A549 (cell line): ENCODE results near the gene GPRC6A. TPM values are rescaled to one million over a fixed set of nuclear protein-coding genes. Genes with fewer than 3 reads are reported as not detected.

Experiments used
- ATAC-seq, 2 experiments: fragments of 200-7000 bp in 1 of 2; fragments of >200 bp in 1 of 2; cut with Nextera tagmentation in 1 of 2; cut with Tn5 transposase in 1 of 2; 3 replicates each; pipeline versions ENCODE4 v1.8.0 to v1.9.1; 2018 to 2020; ENCODE audit warnings: mild to moderate bottlenecking in 1 of 2, moderate library complexity in 1 of 2
- CTCF ChIA-PET: fragments of 300-600 bp; sonication (Branson Sonifier 250); formaldehyde crosslinking; extraction: SDS; loops from one replicate; lab custom pipeline; 2021; ENCODE audit warnings: antibody characterized with exemption, inconsistent platforms; lab: Yijun Ruan, JAX
- POLR2A ChIA-PET: fragments of 350-600 bp; formaldehyde crosslinking; extraction: SDS; loops from one replicate; lab custom pipeline; 2021; ENCODE audit warnings: antibody characterized with exemption, inconsistent platforms; lab: Yijun Ruan, JAX
- DNase-seq, 2 experiments: peaks; one replicate each; pipeline versions ENCODE4 v3.0.0 to v3.0.0-alpha.2; 2011 to 2016; ENCODE audit warnings: low read depth in 1 of 2, low spot score in 1 of 2
- FAIRE-seq: peaks from 2 replicates; lab custom pipeline; 2011; peaks lifted over from hg19 to GRCh38; lab: Jason Lieb, UNC
- H3K27ac ChIP-seq, 2 experiments: fragments of >200 bp; sonication (Bioruptor Twin); formaldehyde crosslinking; 3 replicates each; pipeline ENCODE4 v1.5.1; 2016 to 2017
- H3K4me1 ChIP-seq: fragments of >200 bp; sonication (Bioruptor Twin); formaldehyde crosslinking; 3 replicates; pipeline ENCODE4 v1.6.1; 2016
- H3K4me2 ChIP-seq: fragments of >200 bp; sonication (Bioruptor Twin); formaldehyde crosslinking; 3 replicates; pipeline ENCODE4 v1.6.1; 2016
- H3K4me3 ChIP-seq: fragments of >200 bp; sonication (Bioruptor Twin); formaldehyde crosslinking; 3 replicates; pipeline ENCODE4 v1.5.1; 2016
- H3K9me3 ChIP-seq: fragments of >200 bp; sonication (Bioruptor Twin); formaldehyde crosslinking; 3 replicates; pipeline ENCODE4 v1.6.1; 2016
- CHD2 ChIP-seq: fragments of 150-350 bp; IDR thresholded peaks from 2 replicates; pipeline ENCODE4 v1.6.1; 2014; ENCODE audit warnings: low read length; ENCODE audit not compliant: partially characterized antibody
- FOSB ChIP-seq: fragments of 250-450 bp; sonication (Bioruptor Pico); IDR thresholded peaks from 2 replicates; pipeline ENCODE4 v1.5.0; 2020; ENCODE audit warnings: mild to moderate bottlenecking, moderate library complexity
- FOSL2 ChIP-seq, 2 experiments: fragments of 450-650 bp in 1 of 2; fragments of >200 bp in 1 of 2; sonication (Bioruptor Twin) in 1 of 2; formaldehyde crosslinking; IDR thresholded peaks; 2 replicates each; pipeline versions ENCODE4 v1.5.0 to v1.6.1; 2016 to 2020; ENCODE audit warnings: mild to moderate bottlenecking in 1 of 2, moderate library complexity in 1 of 2
- HDAC2 ChIP-seq: fragments of 200-600 bp; sonication (generic); IDR thresholded peaks from 2 replicates; pipeline ENCODE4 v1.6.1; 2016
- HEYL ChIP-seq: fragments of 250-450 bp; sonication (Bioruptor Pico); IDR thresholded peaks from 2 replicates; pipeline ENCODE4 v1.8.0; 2021; ENCODE audit warnings: mild to moderate bottlenecking, moderate library complexity
- KDM1A ChIP-seq: fragments of 200-600 bp; sonication (generic); IDR thresholded peaks from 2 replicates; pipeline ENCODE4 v1.6.1; 2016; ENCODE audit warnings: low read depth, mild to moderate bottlenecking
- MAFK ChIP-seq: fragments of 450-650 bp; IDR thresholded peaks from 2 replicates; pipeline ENCODE4 v1.6.1; 2014; ENCODE audit not compliant: partially characterized antibody
- MAZ ChIP-seq: fragments of 150-350 bp; IDR thresholded peaks from 2 replicates; pipeline ENCODE4 v1.6.1; 2014; ENCODE audit warnings: antibody characterized with exemption, low read depth, low read length, borderline replicate concordance
- POLR2A ChIP-seq: IDR thresholded peaks from 2 replicates; pipeline ENCODE4 v1.6.1; 2012; ENCODE audit warnings: mild to moderate bottlenecking, low read length
- POLR2AphosphoS2 ChIP-seq: conservative IDR thresholded peaks from 2 replicates; pipeline ENCODE4 v1.6.1; 2012; ENCODE audit warnings: low read length, improper control_type of control experiment, inconsistent platforms
- RNF2 ChIP-seq: fragments of 200-600 bp; sonication (generic); IDR thresholded peaks from 2 replicates; pipeline ENCODE4 v1.6.1; 2016; ENCODE audit warnings: low read depth, mild to moderate bottlenecking, antibody characterized with exemption, moderate library complexity, borderline replicate concordance
- SMC3 ChIP-seq: fragments of >200 bp; sonication (Bioruptor Twin); formaldehyde crosslinking; IDR thresholded peaks from 3 replicates; pipeline ENCODE4 v1.6.1; 2018; ENCODE audit warnings: inconsistent platforms
- SREBF2 ChIP-seq: fragments of 450-650 bp; IDR thresholded peaks from 2 replicates; pipeline ENCODE4 v1.6.1; 2014; ENCODE audit warnings: mild to moderate bottlenecking, moderate library complexity
- TP53 ChIP-seq: fragments of 250-450 bp; sonication (Bioruptor Pico); IDR thresholded peaks from 2 replicates; pipeline ENCODE4 v1.5.0; 2021; ENCODE audit warnings: mild to moderate bottlenecking, moderate library complexity
- WGBS: methylation state at CpG from one replicate; pipeline ENCODE4 v1.1.6; 2017; ENCODE audit errors: missing lambda C conversion rate; 5-methylcytosine and 5-hydroxymethylcytosine counted together
- polyA plus RNA-seq, 4 experiments: library from polyadenylated mRNA; depleted of rRNA in 3 of 4; stranded (reverse); fragments of >200 nt; fragmentation: RNase III in 1 of 4; extraction: RNeasy Plus Mini Kit Qiagen cat#74134 plus additional on column Dnase treatment in 1 of 4; gene quantifications; 2 replicates in 3 of 4; 3 replicates in 1 of 4; pipeline ENCODE4 v1.2.3, GENCODE V29; 2011 to 2017
- TF ChIP-seq, protein P1 (sequence below): fragments of >200 bp; sonication (Bioruptor Twin); formaldehyde crosslinking; IDR thresholded peaks from 3 replicates; pipeline ENCODE4 v1.5.1; 2016
- TF ChIP-seq, protein P2 (sequence below): fragments of >200 bp; sonication (Bioruptor Twin); formaldehyde crosslinking; IDR thresholded peaks from 2 replicates; pipeline ENCODE4 v1.6.1; 2016
- TF ChIP-seq, protein P3 (sequence below): fragments of 200-600 bp; sonication (generic); IDR thresholded peaks from 2 replicates; pipeline ENCODE4 v1.6.1; 2016; ENCODE audit warnings: antibody characterized with exemption, mild to moderate bottlenecking, moderate library complexity
- TF ChIP-seq, protein P4 (sequence below): fragments of 250-450 bp; sonication (Bioruptor Pico); IDR thresholded peaks from 2 replicates; pipeline ENCODE4 v1.5.0; 2020; ENCODE audit warnings: low read depth, mild to moderate bottlenecking, moderate library complexity
- TF ChIP-seq, protein P5 (sequence below): IDR thresholded peaks from 2 replicates; pipeline ENCODE4 v1.6.1; 2012; ENCODE audit warnings: low read depth, borderline replicate concordance
- TF ChIP-seq, protein P6 (sequence below): IDR thresholded peaks from 2 replicates; pipeline ENCODE4 v1.6.1; 2012
- TF ChIP-seq, protein P7 (sequence below): fragments of 150-350 bp; IDR thresholded peaks from 2 replicates; pipeline ENCODE4 v1.6.1; 2014; ENCODE audit warnings: low read depth, mild to moderate bottlenecking, low read length

Gene GPRC6A
- polyA plus RNA-seq, 2 of the 4 experiments (the other 2 are of a cell fraction), result not detected

DNA sequence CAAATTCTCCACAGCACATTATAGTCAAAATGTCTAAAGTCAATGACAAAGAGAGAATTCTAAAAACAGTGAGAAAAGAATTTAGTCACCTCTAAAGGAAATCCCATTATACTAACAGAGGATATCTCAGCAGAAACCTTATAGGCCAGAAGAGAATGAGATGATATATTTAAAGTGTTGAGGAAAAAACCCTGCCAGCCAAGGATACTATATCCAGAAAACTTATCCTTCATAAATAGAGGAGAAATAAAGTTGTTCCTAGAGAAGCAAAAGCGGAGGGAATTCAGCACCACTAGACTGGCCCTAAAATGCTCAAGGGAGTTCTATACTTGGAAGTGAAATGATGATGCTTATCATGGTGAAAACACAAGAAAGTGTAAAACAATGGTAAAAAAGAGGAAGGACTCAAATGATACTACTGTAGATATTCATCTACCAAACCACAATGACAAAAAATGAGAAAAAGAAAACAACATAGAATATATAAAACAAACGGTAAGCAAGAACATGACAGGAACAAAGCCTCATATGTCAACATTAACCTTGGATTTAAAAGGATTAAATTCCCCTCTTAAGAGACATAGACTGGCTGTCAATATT is 16.7 kb downstream of the GPRC6A start:
- ATAC-seq, result no peak
- Histone ChIP-seq H3K4me3 (no peak overlapping the region), H3K4me1 (no peaks in the 10 kb centered on the region), H3K4me2 (no peak overlapping the region), H3K27ac (no peak overlapping the region), H3K9me3 (no peaks in the 10 kb centered on the region)
- no peak for FAIRE-seq
- no peak for TF ChIP-seq TP53 (CRISPR knock-in tag)
- no peak for TF ChIP-seq SMC3
- TF ChIP-seq FOSB, result no peak
- TF ChIP-seq SREBF2, result no peak
- TF ChIP-seq, protein P1, sequence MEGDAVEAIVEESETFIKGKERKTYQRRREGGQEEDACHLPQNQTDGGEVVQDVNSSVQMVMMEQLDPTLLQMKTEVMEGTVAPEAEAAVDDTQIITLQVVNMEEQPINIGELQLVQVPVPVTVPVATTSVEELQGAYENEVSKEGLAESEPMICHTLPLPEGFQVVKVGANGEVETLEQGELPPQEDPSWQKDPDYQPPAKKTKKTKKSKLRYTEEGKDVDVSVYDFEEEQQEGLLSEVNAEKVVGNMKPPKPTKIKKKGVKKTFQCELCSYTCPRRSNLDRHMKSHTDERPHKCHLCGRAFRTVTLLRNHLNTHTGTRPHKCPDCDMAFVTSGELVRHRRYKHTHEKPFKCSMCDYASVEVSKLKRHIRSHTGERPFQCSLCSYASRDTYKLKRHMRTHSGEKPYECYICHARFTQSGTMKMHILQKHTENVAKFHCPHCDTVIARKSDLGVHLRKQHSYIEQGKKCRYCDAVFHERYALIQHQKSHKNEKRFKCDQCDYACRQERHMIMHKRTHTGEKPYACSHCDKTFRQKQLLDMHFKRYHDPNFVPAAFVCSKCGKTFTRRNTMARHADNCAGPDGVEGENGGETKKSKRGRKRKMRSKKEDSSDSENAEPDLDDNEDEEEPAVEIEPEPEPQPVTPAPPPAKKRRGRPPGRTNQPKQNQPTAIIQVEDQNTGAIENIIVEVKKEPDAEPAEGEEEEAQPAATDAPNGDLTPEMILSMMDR, result no peak
- TF ChIP-seq FOSL2 (IDR thresholded peaks at IDR 0.05), result no peak
- TF ChIP-seq FOSL2 (CRISPR knock-in tag; IDR thresholded peaks at IDR 0.05), result no peak
- TF ChIP-seq CHD2, result no peak
- no peak for TF ChIP-seq HDAC2
- TF ChIP-seq, protein P2, sequence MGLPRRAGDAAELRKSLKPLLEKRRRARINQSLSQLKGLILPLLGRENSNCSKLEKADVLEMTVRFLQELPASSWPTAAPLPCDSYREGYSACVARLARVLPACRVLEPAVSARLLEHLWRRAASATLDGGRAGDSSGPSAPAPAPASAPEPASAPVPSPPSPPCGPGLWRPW, result no peak
- no peak for TF ChIP-seq POLR2A
- no peak for TF ChIP-seq MAZ
- TF ChIP-seq, protein P3, sequence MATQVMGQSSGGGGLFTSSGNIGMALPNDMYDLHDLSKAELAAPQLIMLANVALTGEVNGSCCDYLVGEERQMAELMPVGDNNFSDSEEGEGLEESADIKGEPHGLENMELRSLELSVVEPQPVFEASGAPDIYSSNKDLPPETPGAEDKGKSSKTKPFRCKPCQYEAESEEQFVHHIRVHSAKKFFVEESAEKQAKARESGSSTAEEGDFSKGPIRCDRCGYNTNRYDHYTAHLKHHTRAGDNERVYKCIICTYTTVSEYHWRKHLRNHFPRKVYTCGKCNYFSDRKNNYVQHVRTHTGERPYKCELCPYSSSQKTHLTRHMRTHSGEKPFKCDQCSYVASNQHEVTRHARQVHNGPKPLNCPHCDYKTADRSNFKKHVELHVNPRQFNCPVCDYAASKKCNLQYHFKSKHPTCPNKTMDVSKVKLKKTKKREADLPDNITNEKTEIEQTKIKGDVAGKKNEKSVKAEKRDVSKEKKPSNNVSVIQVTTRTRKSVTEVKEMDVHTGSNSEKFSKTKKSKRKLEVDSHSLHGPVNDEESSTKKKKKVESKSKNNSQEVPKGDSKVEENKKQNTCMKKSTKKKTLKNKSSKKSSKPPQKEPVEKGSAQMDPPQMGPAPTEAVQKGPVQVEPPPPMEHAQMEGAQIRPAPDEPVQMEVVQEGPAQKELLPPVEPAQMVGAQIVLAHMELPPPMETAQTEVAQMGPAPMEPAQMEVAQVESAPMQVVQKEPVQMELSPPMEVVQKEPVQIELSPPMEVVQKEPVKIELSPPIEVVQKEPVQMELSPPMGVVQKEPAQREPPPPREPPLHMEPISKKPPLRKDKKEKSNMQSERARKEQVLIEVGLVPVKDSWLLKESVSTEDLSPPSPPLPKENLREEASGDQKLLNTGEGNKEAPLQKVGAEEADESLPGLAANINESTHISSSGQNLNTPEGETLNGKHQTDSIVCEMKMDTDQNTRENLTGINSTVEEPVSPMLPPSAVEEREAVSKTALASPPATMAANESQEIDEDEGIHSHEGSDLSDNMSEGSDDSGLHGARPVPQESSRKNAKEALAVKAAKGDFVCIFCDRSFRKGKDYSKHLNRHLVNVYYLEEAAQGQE, result no peak
- TF ChIP-seq, protein P4, sequence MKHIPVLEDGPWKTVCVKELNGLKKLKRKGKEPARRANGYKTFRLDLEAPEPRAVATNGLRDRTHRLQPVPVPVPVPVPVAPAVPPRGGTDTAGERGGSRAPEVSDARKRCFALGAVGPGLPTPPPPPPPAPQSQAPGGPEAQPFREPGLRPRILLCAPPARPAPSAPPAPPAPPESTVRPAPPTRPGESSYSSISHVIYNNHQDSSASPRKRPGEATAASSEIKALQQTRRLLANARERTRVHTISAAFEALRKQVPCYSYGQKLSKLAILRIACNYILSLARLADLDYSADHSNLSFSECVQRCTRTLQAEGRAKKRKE (CRISPR knock-in tag), result no peak
- TF ChIP-seq KDM1A, result no peak
- no peak for TF ChIP-seq HEYL
- no peak for TF ChIP-seq POLR2AphosphoS2
- TF ChIP-seq, protein P5, sequence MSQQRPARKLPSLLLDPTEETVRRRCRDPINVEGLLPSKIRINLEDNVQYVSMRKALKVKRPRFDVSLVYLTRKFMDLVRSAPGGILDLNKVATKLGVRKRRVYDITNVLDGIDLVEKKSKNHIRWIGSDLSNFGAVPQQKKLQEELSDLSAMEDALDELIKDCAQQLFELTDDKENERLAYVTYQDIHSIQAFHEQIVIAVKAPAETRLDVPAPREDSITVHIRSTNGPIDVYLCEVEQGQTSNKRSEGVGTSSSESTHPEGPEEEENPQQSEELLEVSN, result no peak
- TF ChIP-seq, protein P6, sequence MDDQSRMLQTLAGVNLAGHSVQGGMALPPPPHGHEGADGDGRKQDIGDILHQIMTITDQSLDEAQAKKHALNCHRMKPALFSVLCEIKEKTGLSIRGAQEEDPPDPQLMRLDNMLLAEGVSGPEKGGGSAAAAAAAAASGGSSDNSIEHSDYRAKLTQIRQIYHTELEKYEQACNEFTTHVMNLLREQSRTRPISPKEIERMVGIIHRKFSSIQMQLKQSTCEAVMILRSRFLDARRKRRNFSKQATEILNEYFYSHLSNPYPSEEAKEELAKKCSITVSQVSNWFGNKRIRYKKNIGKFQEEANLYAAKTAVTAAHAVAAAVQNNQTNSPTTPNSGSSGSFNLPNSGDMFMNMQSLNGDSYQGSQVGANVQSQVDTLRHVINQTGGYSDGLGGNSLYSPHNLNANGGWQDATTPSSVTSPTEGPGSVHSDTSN, result no peak
- POLR2A ChIA-PET, result no interaction called here
- 37% methylated on average over 2 of the region's 2 CpGs for WGBS
- no peak for DNase-seq
- CTCF ChIA-PET, result no interaction called here

DNA sequence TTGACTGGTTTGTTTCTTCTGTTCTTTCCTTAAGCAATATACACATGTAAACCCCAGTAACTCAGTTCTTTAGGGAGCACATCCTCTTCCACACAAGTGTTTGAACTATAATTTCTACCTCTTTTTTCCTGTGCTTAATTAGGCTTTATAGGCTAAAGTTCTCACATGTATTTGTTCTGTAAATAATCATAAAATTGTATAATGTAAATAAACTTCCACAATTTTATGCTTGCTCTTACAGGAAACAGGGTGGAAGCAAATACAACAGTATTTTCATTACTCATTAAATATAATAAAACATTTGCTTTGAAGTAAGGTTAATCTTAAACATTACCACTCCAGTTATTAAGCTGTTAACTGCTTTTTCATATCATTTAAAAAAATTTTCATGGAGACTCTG is 26.9 kb downstream of the GPRC6A start:
- Histone ChIP-seq H3K9me3 (no peaks in the 10 kb centered on the region), H3K27ac (no peak overlapping the region), H3K4me3 (no peak overlapping the region), H3K4me2 (no peak overlapping the region), H3K4me1 (no peaks in the 10 kb centered on the region)
- TF ChIP-seq, protein P7, sequence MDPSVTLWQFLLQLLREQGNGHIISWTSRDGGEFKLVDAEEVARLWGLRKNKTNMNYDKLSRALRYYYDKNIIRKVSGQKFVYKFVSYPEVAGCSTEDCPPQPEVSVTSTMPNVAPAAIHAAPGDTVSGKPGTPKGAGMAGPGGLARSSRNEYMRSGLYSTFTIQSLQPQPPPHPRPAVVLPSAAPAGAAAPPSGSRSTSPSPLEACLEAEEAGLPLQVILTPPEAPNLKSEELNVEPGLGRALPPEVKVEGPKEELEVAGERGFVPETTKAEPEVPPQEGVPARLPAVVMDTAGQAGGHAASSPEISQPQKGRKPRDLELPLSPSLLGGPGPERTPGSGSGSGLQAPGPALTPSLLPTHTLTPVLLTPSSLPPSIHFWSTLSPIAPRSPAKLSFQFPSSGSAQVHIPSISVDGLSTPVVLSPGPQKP, result no peak
- TF ChIP-seq CHD2, result no peak
- TF ChIP-seq, protein P3, result no peak
- TF ChIP-seq HDAC2, result no peak
- TF ChIP-seq RNF2, result no peak
- no peak for TF ChIP-seq MAFK
- TF ChIP-seq, protein P6, result no peak
- FAIRE-seq, result no peak
- ChIA-PET POLR2A (no interaction called here), CTCF (no interaction called here)
- DNase-seq, result no peak
- no peak for ATAC-seq
